Neural crest cell (in vitro differentiated cells): ENCODE results near the gene C17orf75. TPM values are rescaled to one million over a fixed set of nuclear protein-coding genes. Genes with fewer than 3 reads are reported as not detected.
A peak's percentile ranks its signal among the peaks of the same experiment; 100 is the strongest.
"Not testable (repeated sequence)": the region's sequence is repeated elsewhere in the genome, so short reads cannot be mapped to it uniquely, and the experiment has no call there.

Source experiments
- DNase-seq: peaks from one replicate; pipeline ENCODE4 v3.0.0; 2021; ENCODE audit warnings: low read depth, mixed read lengths, low spot score
- H3K27ac Mint-ChIP-seq: one replicate; pipeline ENCODE4 v1.8.0; 2021; ENCODE audit warnings: mild to moderate bottlenecking, mixed read lengths; ENCODE audit not compliant: unreplicated experiment
- H3K27me3 Mint-ChIP-seq: 2 replicates; pipeline ENCODE4 v1.8.0; 2021; ENCODE audit warnings: low read depth, mild to moderate bottlenecking, mixed read lengths
- H3K36me3 Mint-ChIP-seq: 2 replicates; pipeline ENCODE4 v1.8.0; 2021; ENCODE audit warnings: low read depth, mild to moderate bottlenecking, mixed read lengths
- H3K4me1 Mint-ChIP-seq: 2 replicates; pipeline ENCODE4 v1.8.0; 2021; ENCODE audit warnings: mixed read lengths
- H3K4me3 Mint-ChIP-seq: one replicate; pipeline ENCODE4 v1.8.0; 2021; ENCODE audit warnings: mild to moderate bottlenecking, mixed read lengths
- H3K9me3 Mint-ChIP-seq: 2 replicates; pipeline ENCODE4 v1.8.0; 2021; ENCODE audit warnings: mixed read lengths
- long read RNA-seq: library from polyadenylated mRNA; unstranded; transcript quantifications from one replicate; pipeline ENCODE4 v2.0.0, GENCODE V29; 2020
- total RNA-seq: library from RNA; stranded (reverse); gene quantifications from 2 replicates; pipeline ENCODE4 v1.2.1, GENCODE V29; 2021
- TF ChIP-seq, protein P1 (sequence below): fragments of 200-600 bp; sonication (generic); conservative IDR thresholded peaks from 2 replicates; pipeline ENCODE4 v1.5.0; 2021; ENCODE audit warnings: antibody characterized with exemption, mild to moderate bottlenecking

C17orf75 gene, protein sequence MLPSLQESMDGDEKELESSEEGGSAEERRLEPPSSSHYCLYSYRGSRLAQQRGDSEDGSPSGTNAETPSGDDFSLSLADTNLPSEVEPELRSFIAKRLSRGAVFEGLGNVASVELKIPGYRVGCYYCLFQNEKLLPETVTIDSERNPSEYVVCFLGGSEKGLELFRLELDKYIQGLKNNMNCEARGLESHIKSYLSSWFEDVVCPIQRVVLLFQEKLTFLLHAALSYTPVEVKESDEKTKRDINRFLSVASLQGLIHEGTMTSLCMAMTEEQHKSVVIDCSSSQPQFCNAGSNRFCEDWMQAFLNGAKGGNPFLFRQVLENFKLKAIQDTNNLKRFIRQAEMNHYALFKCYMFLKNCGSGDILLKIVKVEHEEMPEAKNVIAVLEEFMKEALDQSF
- total RNA-seq: 46.8 and 52.8 TPM in 2 replicates
- long read RNA-seq, transcript C17orf75-202 (10 exons, 1,642 nt): major isoform, 126 of 158 reads
- long read RNA-seq, partial matches to known transcripts: 0 of 158 reads
- long read RNA-seq, other reads (novel, unspliced or antisense): 30 of 158 reads

DNA sequence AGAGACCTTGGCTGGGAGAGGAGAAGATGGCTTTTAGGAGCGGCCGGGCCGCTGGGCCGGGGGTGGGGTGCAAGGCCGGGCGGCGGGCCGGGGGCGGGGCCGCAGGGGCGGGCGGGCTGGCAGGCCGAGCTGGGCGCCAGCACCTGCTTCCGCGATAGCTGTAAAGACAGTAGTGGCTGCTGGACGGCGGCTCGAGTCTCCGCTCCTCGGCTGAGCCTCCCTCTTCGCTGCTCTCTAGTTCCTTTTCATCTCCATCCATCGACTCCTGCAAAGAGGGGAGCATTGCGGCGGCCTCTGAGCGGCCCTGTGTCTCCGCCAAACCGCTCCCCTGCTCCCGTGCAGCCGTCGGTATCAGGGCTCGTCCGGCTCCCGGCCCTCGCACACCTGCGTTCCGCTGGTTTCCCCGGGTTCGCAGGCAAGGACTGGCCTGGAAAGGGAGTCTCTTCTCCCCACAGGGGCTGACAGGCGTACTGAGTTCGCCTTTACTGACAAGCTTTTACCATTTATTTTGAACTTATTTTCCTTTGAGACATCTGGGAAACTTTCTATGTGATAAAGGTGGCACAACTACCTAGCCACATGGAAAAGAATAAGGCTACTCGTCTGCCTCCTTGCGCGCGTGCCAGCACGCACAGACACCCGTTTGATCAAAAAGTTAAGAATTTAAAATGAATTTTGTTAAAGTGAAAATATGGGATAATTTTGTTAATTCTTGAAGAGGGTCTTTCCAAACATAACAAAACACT, at the start of gene C17orf75:
C17orf75 (minus strand) TSS at position 317 of the 746 bp plus-strand sequence; CDS start at position 283, 34 bp downstream.
- H3K36me3 Mint-ChIP-seq: no peaks in the 10 kb centered on the region
- H3K4me3 Mint-ChIP-seq: peak within 1 kb of the TSS; percentile 93
- peak within 1 kb of the TSS; percentile 86 for H3K27ac Mint-ChIP-seq
- DNase-seq: peak; percentile 58
- TF ChIP-seq, protein P1, sequence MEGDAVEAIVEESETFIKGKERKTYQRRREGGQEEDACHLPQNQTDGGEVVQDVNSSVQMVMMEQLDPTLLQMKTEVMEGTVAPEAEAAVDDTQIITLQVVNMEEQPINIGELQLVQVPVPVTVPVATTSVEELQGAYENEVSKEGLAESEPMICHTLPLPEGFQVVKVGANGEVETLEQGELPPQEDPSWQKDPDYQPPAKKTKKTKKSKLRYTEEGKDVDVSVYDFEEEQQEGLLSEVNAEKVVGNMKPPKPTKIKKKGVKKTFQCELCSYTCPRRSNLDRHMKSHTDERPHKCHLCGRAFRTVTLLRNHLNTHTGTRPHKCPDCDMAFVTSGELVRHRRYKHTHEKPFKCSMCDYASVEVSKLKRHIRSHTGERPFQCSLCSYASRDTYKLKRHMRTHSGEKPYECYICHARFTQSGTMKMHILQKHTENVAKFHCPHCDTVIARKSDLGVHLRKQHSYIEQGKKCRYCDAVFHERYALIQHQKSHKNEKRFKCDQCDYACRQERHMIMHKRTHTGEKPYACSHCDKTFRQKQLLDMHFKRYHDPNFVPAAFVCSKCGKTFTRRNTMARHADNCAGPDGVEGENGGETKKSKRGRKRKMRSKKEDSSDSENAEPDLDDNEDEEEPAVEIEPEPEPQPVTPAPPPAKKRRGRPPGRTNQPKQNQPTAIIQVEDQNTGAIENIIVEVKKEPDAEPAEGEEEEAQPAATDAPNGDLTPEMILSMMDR: no peak
- no peaks in the 10 kb centered on the region for H3K9me3 Mint-ChIP-seq
- no peaks in the 10 kb centered on the region for H3K27me3 Mint-ChIP-seq
- H3K4me1 Mint-ChIP-seq: peaks cover 29% of the 10 kb centered on the region

DNA sequence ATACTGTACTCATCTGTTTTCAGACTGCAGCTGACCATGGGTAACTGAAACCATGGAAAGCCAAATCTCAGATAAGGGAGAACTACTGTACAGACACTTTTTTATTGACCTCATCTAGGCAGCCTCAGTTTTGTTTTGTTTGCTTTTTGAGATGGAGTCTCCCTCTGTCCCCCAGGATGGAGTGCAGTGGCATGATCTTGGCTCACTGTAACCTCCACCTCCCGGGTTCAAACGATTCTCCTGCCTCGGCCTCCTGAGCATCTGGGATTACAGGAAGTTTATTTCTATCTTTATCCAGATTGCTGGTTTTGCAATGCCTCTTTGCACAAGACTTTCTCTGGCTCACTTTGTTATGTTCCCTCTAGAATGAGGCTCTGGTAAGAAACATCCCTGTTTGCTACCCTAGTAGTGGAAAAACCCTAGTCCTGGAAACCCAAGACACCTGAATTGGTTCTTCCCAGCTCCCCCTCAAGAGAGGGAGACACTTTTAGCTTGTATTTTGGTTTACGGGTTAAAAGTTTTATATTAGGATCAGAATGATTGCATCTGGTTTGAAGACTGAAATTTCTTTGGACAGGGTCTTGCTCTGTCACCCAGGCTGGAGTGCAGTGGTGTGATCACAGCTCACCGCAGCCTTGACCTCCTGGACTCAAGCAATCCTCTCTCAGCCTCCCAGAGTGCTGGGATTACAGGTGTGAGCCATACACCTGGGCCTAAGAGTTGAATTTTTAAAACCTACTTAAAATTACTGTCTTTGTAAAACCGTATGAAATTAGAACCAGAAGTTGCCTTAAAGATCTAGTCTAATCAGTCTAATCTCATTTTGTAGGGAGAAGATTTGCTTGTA, 46.9 kb upstream of the C17orf75 start:
- TF ChIP-seq, protein P1: no peak
- H3K4me1 Mint-ChIP-seq: no peaks in the 10 kb centered on the region
- DNase-seq: no peak
- no peaks in the 10 kb centered on the region for H3K9me3 Mint-ChIP-seq
- no peaks in the 10 kb centered on the region for H3K27me3 Mint-ChIP-seq
- H3K27ac Mint-ChIP-seq: no peak overlapping the region
- H3K36me3 Mint-ChIP-seq: peaks cover 6% of the 10 kb centered on the region
- no peak overlapping the region for H3K4me3 Mint-ChIP-seq

DNA sequence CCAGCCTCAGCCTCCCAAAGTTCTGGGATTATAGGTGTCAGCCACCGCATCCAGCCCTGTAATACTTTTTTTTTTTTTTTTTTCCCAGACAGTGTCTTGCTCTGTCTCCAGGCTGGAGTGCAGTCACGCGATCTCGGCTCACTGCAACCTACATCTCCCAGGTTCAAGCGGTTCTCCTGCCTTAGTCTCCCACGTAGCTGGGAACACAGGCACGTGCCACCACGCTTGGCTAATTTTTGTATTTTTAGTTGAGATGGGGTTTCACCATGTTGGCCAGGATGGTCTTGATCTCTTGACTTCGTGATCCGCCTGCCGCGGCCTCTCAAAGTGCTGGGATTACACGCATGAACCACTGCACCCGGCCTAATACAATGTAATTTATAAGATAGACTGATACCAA, 46.2 kb upstream of the C17orf75 start:
- not testable (repeated sequence) for H3K4me1 Mint-ChIP-seq, H3K9me3 Mint-ChIP-seq, H3K27ac Mint-ChIP-seq, H3K27me3 Mint-ChIP-seq, DNase-seq, H3K4me3 Mint-ChIP-seq, H3K36me3 Mint-ChIP-seq

DNA sequence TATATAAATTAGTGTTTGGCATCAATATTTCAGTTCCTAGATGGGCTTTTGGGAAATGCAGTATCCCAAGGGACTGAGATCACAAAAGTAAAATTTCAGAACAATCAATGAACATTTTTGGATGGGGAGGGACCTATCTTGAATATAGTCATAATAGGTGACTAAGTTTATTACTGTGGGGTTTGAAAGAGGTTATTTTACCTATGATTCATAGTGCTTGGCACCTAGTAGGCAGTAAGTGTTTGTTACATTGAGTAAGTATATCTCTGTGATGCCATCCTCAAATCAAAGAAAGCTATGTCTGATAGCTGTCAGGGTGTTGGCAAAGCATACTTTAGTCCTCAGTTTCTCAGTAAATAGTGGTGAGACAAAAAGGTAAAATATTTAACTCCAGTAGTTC, 44.9 kb upstream of the C17orf75 start:
- no peak overlapping the region for H3K4me3 Mint-ChIP-seq

DNA sequence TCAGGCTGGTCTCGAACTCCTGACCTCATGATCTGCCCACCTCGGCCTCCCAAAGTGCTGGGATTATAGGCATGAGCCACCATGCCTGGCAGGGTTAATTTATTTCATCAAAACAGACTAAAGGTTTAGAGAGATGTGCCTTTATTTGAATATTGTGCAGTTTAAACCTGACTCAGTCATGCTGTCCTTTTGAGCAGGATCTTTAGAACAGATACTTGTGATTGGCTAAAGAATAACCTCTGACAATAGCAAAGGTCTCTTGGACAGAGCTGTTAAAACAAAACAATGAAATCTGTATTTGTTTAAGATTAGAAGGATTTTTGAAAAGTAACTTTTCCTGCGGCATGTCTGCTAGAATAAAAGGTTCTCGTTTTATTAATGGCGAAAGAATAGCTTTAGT, 44.0 kb upstream of the C17orf75 start:
- no peak for DNase-seq
- Mint-ChIP-seq H3K27me3 (no peaks in the 10 kb centered on the region), H3K4me1 (no peaks in the 10 kb centered on the region), H3K36me3 (peaks cover 14% of the 10 kb centered on the region), H3K4me3 (no peak overlapping the region), H3K27ac (no peak overlapping the region), H3K9me3 (no peaks in the 10 kb centered on the region)
- TF ChIP-seq, protein P1: no peak

More for the DNA sequence above, 44.9 kb upstream of the C17orf75 start:
- Mint-ChIP-seq H3K4me1 (no peaks in the 10 kb centered on the region), H3K36me3 (peaks cover 13% of the 10 kb centered on the region), H3K9me3 (no peaks in the 10 kb centered on the region), H3K27ac (no peak overlapping the region), H3K27me3 (no peaks in the 10 kb centered on the region)
- TF ChIP-seq, protein P1: no peak
- DNase-seq: no peak
